ENCODE measurements around the gene MXD4. TPM values are rescaled to one million over a fixed set of nuclear protein-coding genes. Genes with fewer than 3 reads are reported as not detected.

MXD4 gene
- total RNA-seq, 1 experiment from 2014 or later, result 20.4 TPM

DNA sequence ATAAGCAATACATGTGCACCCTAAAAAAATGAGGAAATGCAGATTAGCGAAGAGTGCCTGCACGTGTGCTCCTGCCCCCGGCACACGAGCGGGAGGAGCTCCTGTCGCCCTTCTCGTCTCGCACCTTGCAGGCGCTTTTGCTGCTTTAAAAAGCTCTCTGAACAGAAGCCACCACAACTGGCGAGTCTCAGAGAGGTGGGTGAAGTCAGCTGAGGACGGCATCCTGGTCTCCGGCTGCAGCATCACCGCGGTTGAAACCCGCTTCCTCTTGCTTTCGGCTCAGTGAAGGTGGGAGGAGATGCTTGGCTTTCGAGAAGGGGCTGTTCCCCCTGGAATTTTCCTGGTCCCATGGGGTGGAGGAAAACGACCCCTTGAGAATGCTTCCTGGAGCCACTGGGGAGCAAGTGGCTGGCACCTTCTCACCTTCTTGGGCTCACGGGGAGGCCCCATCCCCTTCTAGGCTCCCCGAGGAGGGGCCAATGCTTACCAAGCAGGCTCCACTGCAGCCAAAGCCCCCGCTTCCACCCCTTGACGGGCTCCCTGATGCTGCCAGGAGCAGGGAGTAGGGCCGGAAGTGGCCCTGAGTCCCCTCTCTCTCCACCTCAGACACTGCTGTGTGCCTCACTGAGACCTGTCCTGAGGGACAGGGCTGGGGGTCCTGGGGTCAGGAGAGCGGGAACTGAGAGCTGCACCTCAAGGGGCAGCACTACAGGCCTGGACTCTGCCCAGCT lies 29.2 kb upstream of the MXD4 start (continued):
- TF ChIP-seq FOXJ3 (CRISPR knock-in tag; IDR thresholded peaks at IDR 0.05; ENCODE audit: borderline replicate concordance) (no peak), ZNF263 (CRISPR knock-in tag; IDR thresholded peaks at IDR 0.05; ENCODE audit: low read depth) (no peak), CREB1 (CRISPR knock-in tag; IDR thresholded peaks at IDR 0.05) (no peak), NFATC4 (CRISPR knock-in tag; IDR thresholded peaks at IDR 0.05) (no peak)

DNA sequence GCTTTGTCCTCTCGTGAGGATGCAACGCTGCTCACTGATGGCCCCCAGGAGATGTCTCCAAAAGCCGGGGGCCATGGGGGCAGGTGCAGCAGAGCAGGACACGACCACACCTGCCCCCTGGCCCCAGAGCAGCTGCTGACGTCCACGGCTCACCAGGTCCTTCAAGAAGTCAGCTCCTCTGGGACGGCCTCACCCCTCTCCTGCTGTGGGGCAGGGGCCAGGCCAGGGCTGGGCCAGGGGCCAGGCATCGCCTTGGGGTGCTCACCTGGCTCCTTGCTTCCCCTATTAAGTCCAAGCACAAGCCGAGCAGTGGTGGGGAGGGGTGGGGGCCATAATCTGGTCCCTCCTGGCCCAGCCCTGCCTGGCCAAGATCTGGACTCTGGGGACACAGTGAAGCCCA lies 28.6 kb upstream of the MXD4 start:
- DNase-seq (ENCODE audit: low spot score) (no peak), ATAC-seq (no peak)
- Mint-ChIP-seq H3K4me1 (peaks cover under 1% of the 10 kb centered on the region), H3K9me3 (peaks cover 8% of the 10 kb centered on the region), H3K36me3 (peaks cover 2% of the 10 kb centered on the region; the same call in 1 of the 2 replicates), H3K27me3 (ENCODE audit: low read depth) (no peaks in the 10 kb centered on the region), H3K27ac (no peak overlapping the region), H3K4me3 (no peak overlapping the region)
- CTCF ChIA-PET, result interaction anchor here (1.4 to 2.2 kb wide), 3 partner anchors 21 to 151 kb away, joined by 5 to 8 read pairs (median 5); no protein-coding TSS in a partner anchor
- POLR2A ChIA-PET, result no interaction called here
- TF ChIP-seq JUN (CRISPR knock-in tag; IDR thresholded peaks at IDR 0.05) (no peak), SMAD4 (CRISPR knock-in tag; IDR thresholded peaks at IDR 0.05) (no peak), ZNF232 (CRISPR knock-in tag; IDR thresholded peaks at IDR 0.05) (no peak), ATF1 (CRISPR knock-in tag; IDR thresholded peaks at IDR 0.05) (no peak), NFYB (CRISPR knock-in tag; conservative IDR thresholded peaks at IDR 0.05; ENCODE audit: low read depth) (no peak), MXD4 (CRISPR knock-in tag; IDR thresholded peaks at IDR 0.05; ENCODE audit: borderline replicate concordance) (no peak), PRRX2 (CRISPR knock-in tag; IDR thresholded peaks at IDR 0.05) (no peak), ZBTB21 (CRISPR knock-in tag; IDR thresholded peaks at IDR 0.05; ENCODE audit: borderline replicate concordance) (no peak), CREM (CRISPR knock-in tag; IDR thresholded peaks at IDR 0.05) (no peak), TEAD4 (CRISPR knock-in tag; IDR thresholded peaks at IDR 0.05) (no peak)
- TF ChIP-seq, protein P1, sequence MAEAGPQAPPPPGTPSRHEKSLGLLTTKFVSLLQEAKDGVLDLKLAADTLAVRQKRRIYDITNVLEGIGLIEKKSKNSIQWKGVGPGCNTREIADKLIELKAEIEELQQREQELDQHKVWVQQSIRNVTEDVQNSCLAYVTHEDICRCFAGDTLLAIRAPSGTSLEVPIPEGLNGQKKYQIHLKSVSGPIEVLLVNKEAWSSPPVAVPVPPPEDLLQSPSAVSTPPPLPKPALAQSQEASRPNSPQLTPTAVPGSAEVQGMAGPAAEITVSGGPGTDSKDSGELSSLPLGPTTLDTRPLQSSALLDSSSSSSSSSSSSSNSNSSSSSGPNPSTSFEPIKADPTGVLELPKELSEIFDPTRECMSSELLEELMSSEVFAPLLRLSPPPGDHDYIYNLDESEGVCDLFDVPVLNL (CRISPR knock-in tag; IDR thresholded peaks at IDR 0.05; ENCODE audit: borderline replicate concordance, low read depth), result no peak
- TF ChIP-seq, protein P2, sequence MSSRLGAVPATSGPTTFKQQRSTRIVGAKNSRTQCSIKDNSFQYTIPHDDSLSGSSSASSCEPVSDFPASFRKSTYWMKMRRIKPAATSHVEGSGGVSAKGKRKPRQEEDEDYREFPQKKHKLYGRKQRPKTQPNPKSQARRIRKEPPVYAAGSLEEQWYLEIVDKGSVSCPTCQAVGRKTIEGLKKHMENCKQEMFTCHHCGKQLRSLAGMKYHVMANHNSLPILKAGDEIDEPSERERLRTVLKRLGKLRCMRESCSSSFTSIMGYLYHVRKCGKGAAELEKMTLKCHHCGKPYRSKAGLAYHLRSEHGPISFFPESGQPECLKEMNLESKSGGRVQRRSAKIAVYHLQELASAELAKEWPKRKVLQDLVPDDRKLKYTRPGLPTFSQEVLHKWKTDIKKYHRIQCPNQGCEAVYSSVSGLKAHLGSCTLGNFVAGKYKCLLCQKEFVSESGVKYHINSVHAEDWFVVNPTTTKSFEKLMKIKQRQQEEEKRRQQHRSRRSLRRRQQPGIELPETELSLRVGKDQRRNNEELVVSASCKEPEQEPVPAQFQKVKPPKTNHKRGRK (CRISPR knock-in tag; IDR thresholded peaks at IDR 0.05; ENCODE audit: borderline replicate concordance), result no peak
- TF ChIP-seq, protein P3, sequence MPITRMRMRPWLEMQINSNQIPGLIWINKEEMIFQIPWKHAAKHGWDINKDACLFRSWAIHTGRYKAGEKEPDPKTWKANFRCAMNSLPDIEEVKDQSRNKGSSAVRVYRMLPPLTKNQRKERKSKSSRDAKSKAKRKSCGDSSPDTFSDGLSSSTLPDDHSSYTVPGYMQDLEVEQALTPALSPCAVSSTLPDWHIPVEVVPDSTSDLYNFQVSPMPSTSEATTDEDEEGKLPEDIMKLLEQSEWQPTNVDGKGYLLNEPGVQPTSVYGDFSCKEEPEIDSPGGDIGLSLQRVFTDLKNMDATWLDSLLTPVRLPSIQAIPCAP (CRISPR knock-in tag; IDR thresholded peaks at IDR 0.05), result no peak
- TF ChIP-seq, protein P4, sequence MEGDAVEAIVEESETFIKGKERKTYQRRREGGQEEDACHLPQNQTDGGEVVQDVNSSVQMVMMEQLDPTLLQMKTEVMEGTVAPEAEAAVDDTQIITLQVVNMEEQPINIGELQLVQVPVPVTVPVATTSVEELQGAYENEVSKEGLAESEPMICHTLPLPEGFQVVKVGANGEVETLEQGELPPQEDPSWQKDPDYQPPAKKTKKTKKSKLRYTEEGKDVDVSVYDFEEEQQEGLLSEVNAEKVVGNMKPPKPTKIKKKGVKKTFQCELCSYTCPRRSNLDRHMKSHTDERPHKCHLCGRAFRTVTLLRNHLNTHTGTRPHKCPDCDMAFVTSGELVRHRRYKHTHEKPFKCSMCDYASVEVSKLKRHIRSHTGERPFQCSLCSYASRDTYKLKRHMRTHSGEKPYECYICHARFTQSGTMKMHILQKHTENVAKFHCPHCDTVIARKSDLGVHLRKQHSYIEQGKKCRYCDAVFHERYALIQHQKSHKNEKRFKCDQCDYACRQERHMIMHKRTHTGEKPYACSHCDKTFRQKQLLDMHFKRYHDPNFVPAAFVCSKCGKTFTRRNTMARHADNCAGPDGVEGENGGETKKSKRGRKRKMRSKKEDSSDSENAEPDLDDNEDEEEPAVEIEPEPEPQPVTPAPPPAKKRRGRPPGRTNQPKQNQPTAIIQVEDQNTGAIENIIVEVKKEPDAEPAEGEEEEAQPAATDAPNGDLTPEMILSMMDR (IDR thresholded peaks at IDR 0.05), result no peak
- TF ChIP-seq, protein P5, sequence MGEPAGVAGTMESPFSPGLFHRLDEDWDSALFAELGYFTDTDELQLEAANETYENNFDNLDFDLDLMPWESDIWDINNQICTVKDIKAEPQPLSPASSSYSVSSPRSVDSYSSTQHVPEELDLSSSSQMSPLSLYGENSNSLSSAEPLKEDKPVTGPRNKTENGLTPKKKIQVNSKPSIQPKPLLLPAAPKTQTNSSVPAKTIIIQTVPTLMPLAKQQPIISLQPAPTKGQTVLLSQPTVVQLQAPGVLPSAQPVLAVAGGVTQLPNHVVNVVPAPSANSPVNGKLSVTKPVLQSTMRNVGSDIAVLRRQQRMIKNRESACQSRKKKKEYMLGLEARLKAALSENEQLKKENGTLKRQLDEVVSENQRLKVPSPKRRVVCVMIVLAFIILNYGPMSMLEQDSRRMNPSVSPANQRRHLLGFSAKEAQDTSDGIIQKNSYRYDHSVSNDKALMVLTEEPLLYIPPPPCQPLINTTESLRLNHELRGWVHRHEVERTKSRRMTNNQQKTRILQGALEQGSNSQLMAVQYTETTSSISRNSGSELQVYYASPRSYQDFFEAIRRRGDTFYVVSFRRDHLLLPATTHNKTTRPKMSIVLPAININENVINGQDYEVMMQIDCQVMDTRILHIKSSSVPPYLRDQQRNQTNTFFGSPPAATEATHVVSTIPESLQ (CRISPR knock-in tag; IDR thresholded peaks at IDR 0.05), result no peak
- TF ChIP-seq, protein P6, sequence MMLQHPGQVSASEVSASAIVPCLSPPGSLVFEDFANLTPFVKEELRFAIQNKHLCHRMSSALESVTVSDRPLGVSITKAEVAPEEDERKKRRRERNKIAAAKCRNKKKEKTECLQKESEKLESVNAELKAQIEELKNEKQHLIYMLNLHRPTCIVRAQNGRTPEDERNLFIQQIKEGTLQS (CRISPR knock-in tag; conservative IDR thresholded peaks at IDR 0.05), result no peak
- TF ChIP-seq, protein P7, sequence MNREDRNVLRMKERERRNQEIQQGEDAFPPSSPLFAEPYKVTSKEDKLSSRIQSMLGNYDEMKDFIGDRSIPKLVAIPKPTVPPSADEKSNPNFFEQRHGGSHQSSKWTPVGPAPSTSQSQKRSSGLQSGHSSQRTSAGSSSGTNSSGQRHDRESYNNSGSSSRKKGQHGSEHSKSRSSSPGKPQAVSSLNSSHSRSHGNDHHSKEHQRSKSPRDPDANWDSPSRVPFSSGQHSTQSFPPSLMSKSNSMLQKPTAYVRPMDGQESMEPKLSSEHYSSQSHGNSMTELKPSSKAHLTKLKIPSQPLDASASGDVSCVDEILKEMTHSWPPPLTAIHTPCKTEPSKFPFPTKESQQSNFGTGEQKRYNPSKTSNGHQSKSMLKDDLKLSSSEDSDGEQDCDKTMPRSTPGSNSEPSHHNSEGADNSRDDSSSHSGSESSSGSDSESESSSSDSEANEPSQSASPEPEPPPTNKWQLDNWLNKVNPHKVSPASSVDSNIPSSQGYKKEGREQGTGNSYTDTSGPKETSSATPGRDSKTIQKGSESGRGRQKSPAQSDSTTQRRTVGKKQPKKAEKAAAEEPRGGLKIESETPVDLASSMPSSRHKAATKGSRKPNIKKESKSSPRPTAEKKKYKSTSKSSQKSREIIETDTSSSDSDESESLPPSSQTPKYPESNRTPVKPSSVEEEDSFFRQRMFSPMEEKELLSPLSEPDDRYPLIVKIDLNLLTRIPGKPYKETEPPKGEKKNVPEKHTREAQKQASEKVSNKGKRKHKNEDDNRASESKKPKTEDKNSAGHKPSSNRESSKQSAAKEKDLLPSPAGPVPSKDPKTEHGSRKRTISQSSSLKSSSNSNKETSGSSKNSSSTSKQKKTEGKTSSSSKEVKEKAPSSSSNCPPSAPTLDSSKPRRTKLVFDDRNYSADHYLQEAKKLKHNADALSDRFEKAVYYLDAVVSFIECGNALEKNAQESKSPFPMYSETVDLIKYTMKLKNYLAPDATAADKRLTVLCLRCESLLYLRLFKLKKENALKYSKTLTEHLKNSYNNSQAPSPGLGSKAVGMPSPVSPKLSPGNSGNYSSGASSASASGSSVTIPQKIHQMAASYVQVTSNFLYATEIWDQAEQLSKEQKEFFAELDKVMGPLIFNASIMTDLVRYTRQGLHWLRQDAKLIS (CRISPR knock-in tag; IDR thresholded peaks at IDR 0.05; ENCODE audit: borderline replicate concordance), result no peak

All from WTC11 (cell line).